ENCODE measurements around the gene CCDC85A. TPM values are rescaled to one million over a fixed set of nuclear protein-coding genes. Genes with fewer than 3 reads are reported as not detected.

Gene CCDC85A
- polyA plus RNA-seq, 1 donor (not counting 4 experiments of a cell fraction or from before 2014, with no cell fraction given), result not detected

- TF ChIP-seq EZH2 (IDR thresholded peaks at IDR 0.05; ENCODE audit: low read length) (no peak), CTCF (optimal IDR thresholded peaks at IDR 0.05 in 1 of 3, IDR thresholded peaks at IDR 0.05 in 1 of 3, conservative IDR thresholded peaks at IDR 0.05 in 1 of 3; ENCODE audit: extremely low read depth in 1 of 3, insufficient read depth in 2 of 3, low read length in 3 of 3) (peak; percentile 64 to 95 (median 86))
- no peak for DNase-seq (ENCODE audit: low read depth, low spot score)
- Histone ChIP-seq H3K9me3 (ENCODE audit: control insufficient read depth, low read depth, low read length) (no peaks in the 10 kb centered on the region), H3K9ac (ENCODE audit: control insufficient read depth, extremely low read depth, insufficient read depth, low read length) (no peak overlapping the region), H3K79me2 (ENCODE audit: control insufficient read depth, insufficient read depth, low read length) (no peaks in the 10 kb centered on the region), H2AFZ (ENCODE audit: control insufficient read depth, low read length) (no peak overlapping the region), H3K4me1 (ENCODE audit: control insufficient read depth, extremely low read depth, insufficient read depth, low read length) (no peaks in the 10 kb centered on the region), H3K36me3 (ENCODE audit: control insufficient read depth in 2 of 2, extremely low read depth in 1 of 2, insufficient read depth in 2 of 2, low read length in 2 of 2) (no peaks in the 10 kb centered on the region), H3K4me2 (ENCODE audit: control insufficient read depth, extremely low read depth, insufficient read depth, low read depth, low read length) (no peak overlapping the region), H4K20me1 (ENCODE audit: control insufficient read depth, extremely low read depth, insufficient read depth, low read length) (no peaks in the 10 kb centered on the region), H3K27ac (ENCODE audit: control insufficient read depth, insufficient read depth, low read length) (no peak overlapping the region), H3K27me3 (ENCODE audit: control insufficient read depth, extremely low read depth, insufficient read depth, low read length) (peaks cover 5% of the 10 kb centered on the region), H3K4me3 (ENCODE audit: control insufficient read depth in 2 of 3, extremely low read depth in 1 of 3, insufficient read depth in 2 of 3, low read depth in 1 of 3, low read length in 3 of 3) (no peak overlapping the region), H3K9me1 (ENCODE audit: control insufficient read depth, extremely low read depth, insufficient read depth, low read length) (no peaks in the 10 kb centered on the region)
- FAIRE-seq, result no peak
- dilution Hi-C loops (cut with MboI; ENCODE audit: extremely low pct_ligation_motif_present, low sequenced_read_pairs), result no loop called here
These were observed 7.8 kb downstream of the CCDC85A start for GRCh38 chr2:56191617-56192016.

- dilution Hi-C loops (cut with MboI; ENCODE audit: extremely low pct_ligation_motif_present, low sequenced_read_pairs), result no loop called here
- TF ChIP-seq CTCF (optimal IDR thresholded peaks at IDR 0.05 in 1 of 3, IDR thresholded peaks at IDR 0.05 in 1 of 3, conservative IDR thresholded peaks at IDR 0.05 in 1 of 3; ENCODE audit: extremely low read depth in 1 of 3, insufficient read depth in 2 of 3, low read length in 3 of 3), result no peak
- TF ChIP-seq EZH2 (IDR thresholded peaks at IDR 0.05; ENCODE audit: low read length), result no peak
- Histone ChIP-seq H3K27ac (ENCODE audit: control insufficient read depth, insufficient read depth, low read length) (no peak overlapping the region), H3K36me3 (ENCODE audit: control insufficient read depth in 2 of 2, extremely low read depth in 1 of 2, insufficient read depth in 2 of 2, low read length in 2 of 2) (no peaks in the 10 kb centered on the region), H3K4me3 (ENCODE audit: control insufficient read depth in 2 of 3, extremely low read depth in 1 of 3, insufficient read depth in 2 of 3, low read depth in 1 of 3, low read length in 3 of 3) (no peak overlapping the region), H3K79me2 (ENCODE audit: control insufficient read depth, insufficient read depth, low read length) (no peaks in the 10 kb centered on the region), H3K9me1 (ENCODE audit: control insufficient read depth, extremely low read depth, insufficient read depth, low read length) (no peaks in the 10 kb centered on the region), H3K9ac (ENCODE audit: control insufficient read depth, extremely low read depth, insufficient read depth, low read length) (no peak overlapping the region), H3K9me3 (ENCODE audit: control insufficient read depth, low read depth, low read length) (no peaks in the 10 kb centered on the region), H3K4me2 (ENCODE audit: control insufficient read depth, extremely low read depth, insufficient read depth, low read depth, low read length) (no peak overlapping the region), H4K20me1 (ENCODE audit: control insufficient read depth, extremely low read depth, insufficient read depth, low read length) (no peaks in the 10 kb centered on the region), H2AFZ (ENCODE audit: control insufficient read depth, low read length) (no peak overlapping the region), H3K27me3 (ENCODE audit: control insufficient read depth, extremely low read depth, insufficient read depth, low read length) (peaks cover 1% of the 10 kb centered on the region), H3K4me1 (ENCODE audit: control insufficient read depth, extremely low read depth, insufficient read depth, low read length) (no peaks in the 10 kb centered on the region)
- FAIRE-seq (no peak), DNase-seq (ENCODE audit: low read depth, low spot score) (no peak)
These were observed 9.0 kb downstream of the CCDC85A start for GRCh38 chr2:56192664-56193305.

All from keratinocyte (primary cell).